Prostate gland (tissue), 2 donors: ENCODE data around the gene MCM7.
"Not testable (repeated sequence)": the region's sequence is repeated elsewhere in the genome, so short reads cannot be mapped to it uniquely, and the experiment has no call there.

Source experiments
- POLR2A ChIP-seq: fragments of 450-650 bp; IDR thresholded peaks from one replicate; pipeline ENCODE4 v1.6.1; 2016; ENCODE audit warnings: antibody characterized with exemption, mild to moderate bottlenecking
- POLR2AphosphoS5 ChIP-seq: sonication (generic); formaldehyde crosslinking; IDR thresholded peaks from one replicate; pipeline ENCODE4 v1.6.1; 2017; ENCODE audit warnings: antibody characterized with exemption
- TF ChIP-seq, protein P1 (sequence below), 4 experiments: fragments of 200-600 bp in 2 of 4; fragments of 450-650 bp in 2 of 4; sonication (generic) in 2 of 4; IDR thresholded peaks; 1 replicate in 3 of 4; 2 replicates in 1 of 4; pipeline ENCODE4 v1.5.1; 2016 to 2019; ENCODE audit warnings: antibody characterized with exemption in 4 of 4, mild to moderate bottlenecking in 2 of 4, moderate library complexity in 2 of 4

DNA sequence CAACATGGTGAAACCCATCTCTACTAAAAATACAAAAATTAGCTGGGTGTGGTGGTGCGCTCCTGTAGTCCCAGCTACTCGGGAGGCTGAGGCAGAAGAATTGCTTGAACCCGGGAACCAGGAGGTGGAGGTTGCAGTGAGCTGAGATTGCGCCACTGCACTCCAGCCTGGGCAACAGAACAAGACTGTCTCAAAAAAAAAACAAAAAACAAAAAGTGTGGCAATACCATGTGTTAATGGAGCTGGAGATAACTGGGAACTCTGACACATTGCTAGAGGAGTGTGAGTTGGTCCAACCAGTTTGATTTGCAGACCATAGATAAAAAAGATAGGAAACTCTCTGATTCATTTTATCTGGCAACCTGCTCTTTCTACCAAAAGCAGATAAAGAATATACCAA, 45.2 kb upstream of the MCM7 start:
- TF ChIP-seq, protein P1, sequence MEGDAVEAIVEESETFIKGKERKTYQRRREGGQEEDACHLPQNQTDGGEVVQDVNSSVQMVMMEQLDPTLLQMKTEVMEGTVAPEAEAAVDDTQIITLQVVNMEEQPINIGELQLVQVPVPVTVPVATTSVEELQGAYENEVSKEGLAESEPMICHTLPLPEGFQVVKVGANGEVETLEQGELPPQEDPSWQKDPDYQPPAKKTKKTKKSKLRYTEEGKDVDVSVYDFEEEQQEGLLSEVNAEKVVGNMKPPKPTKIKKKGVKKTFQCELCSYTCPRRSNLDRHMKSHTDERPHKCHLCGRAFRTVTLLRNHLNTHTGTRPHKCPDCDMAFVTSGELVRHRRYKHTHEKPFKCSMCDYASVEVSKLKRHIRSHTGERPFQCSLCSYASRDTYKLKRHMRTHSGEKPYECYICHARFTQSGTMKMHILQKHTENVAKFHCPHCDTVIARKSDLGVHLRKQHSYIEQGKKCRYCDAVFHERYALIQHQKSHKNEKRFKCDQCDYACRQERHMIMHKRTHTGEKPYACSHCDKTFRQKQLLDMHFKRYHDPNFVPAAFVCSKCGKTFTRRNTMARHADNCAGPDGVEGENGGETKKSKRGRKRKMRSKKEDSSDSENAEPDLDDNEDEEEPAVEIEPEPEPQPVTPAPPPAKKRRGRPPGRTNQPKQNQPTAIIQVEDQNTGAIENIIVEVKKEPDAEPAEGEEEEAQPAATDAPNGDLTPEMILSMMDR (IDR thresholded peaks at IDR 0.05): not testable (repeated sequence)
- TF ChIP-seq POLR2A, POLR2AphosphoS5: not testable (repeated sequence)
